ENCODE measurements around the gene HACL1. TPM values are rescaled to one million over a fixed set of nuclear protein-coding genes. Genes with fewer than 3 reads are reported as not detected.

HACL1 gene
- polyA plus RNA-seq, 4 donors: 24.5 to 138 (median 72.9) TPM

DNA sequence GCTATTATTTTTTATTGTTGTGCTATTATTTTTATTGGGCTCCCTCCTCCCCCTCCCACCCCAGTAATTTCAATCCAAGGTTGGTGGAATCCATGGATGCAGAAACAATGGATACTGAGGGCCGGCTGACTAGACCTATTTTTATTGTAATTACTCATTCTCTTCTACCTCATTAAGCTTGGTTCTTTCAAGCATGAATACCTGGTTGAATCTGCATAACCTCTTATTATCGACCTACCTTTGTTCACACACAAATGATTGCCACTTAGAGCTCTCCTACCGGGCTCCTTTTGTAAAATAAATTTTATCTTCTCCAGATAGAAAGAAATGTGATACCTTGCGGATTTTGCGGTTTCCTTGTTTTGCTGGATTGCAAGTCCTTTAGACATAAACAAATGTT is 31.8 kb upstream of the HACL1 start:
- H3K4me3 ChIP-seq (ENCODE audit: low read depth in 1 of 3, low read length in 3 of 3): no peak overlapping the region
- H3K9me3 ChIP-seq (ENCODE audit: control insufficient read depth in 2 of 2, insufficient read depth in 1 of 2, low read depth in 1 of 2, low read length in 1 of 2): no peaks in the 10 kb centered on the region
- H3K27me3 ChIP-seq (ENCODE audit: control insufficient read depth in 3 of 3, insufficient read depth in 3 of 3, low read length in 3 of 3): no peaks in the 10 kb centered on the region
- FAIRE-seq (no peak), DNase-seq (no peak)
- peaks cover 0 to 6% (median 2%) of the 10 kb centered on the region in 3 donors for H3K4me1 ChIP-seq (ENCODE audit: control insufficient read depth in 3 of 3, insufficient read depth in 2 of 3, low read depth in 1 of 3, low read length in 2 of 3)
- peaks cover 0 to 6% (median under 1%) of the 10 kb centered on the region in 3 donors for H3K36me3 ChIP-seq (ENCODE audit: control insufficient read depth in 3 of 3, insufficient read depth in 2 of 3, low read depth in 1 of 3, low read length in 3 of 3)
- H3K27ac ChIP-seq (ENCODE audit: low read depth in 1 of 3, low read length in 2 of 3): no peak overlapping the region
- WGBS, 3 donors: 86 to 89% (median 89%) methylated on average over 5 of the region's 5 CpGs

DNA sequence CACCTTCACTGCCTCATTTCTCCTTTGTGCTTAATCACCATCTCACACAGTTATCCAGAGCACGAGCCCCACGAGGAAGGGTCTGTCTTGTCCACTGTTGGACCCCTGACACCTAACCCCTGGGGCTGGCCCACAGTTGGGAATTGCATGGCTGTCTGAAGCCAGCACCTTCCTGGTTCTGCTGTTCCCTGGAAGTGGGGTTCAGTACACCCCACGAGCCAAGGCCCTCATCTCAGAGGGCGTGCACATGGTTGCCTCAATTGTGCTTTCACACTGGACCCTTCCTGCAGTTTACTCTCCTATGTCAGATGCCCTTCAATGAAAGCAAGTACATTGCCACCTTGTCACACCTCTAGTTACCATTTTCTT is 30.8 kb upstream of the HACL1 start:
- DNase-seq (no peak), FAIRE-seq (no peak)
- Histone ChIP-seq H3K27me3 (ENCODE audit: control insufficient read depth in 3 of 3, insufficient read depth in 3 of 3, low read length in 3 of 3) (no peaks in the 10 kb centered on the region), H3K4me1 (ENCODE audit: control insufficient read depth in 3 of 3, insufficient read depth in 2 of 3, low read depth in 1 of 3, low read length in 2 of 3) (peaks cover 0 to 6% (median 2%) of the 10 kb centered on the region in 3 donors), H3K36me3 (ENCODE audit: control insufficient read depth in 3 of 3, insufficient read depth in 2 of 3, low read depth in 1 of 3, low read length in 3 of 3) (peaks cover 0 to 6% (median 2%) of the 10 kb centered on the region in 3 donors), H3K9me3 (ENCODE audit: control insufficient read depth in 2 of 2, insufficient read depth in 1 of 2, low read depth in 1 of 2, low read length in 1 of 2) (no peaks in the 10 kb centered on the region), H3K27ac (ENCODE audit: low read depth in 1 of 3, low read length in 2 of 3) (no peak overlapping the region), H3K4me3 (ENCODE audit: low read depth in 1 of 3, low read length in 3 of 3) (no peak overlapping the region)
- WGBS, 3 donors: 94 to 98% (median 96%) methylated on average over 4 of the region's 4 CpGs

DNA sequence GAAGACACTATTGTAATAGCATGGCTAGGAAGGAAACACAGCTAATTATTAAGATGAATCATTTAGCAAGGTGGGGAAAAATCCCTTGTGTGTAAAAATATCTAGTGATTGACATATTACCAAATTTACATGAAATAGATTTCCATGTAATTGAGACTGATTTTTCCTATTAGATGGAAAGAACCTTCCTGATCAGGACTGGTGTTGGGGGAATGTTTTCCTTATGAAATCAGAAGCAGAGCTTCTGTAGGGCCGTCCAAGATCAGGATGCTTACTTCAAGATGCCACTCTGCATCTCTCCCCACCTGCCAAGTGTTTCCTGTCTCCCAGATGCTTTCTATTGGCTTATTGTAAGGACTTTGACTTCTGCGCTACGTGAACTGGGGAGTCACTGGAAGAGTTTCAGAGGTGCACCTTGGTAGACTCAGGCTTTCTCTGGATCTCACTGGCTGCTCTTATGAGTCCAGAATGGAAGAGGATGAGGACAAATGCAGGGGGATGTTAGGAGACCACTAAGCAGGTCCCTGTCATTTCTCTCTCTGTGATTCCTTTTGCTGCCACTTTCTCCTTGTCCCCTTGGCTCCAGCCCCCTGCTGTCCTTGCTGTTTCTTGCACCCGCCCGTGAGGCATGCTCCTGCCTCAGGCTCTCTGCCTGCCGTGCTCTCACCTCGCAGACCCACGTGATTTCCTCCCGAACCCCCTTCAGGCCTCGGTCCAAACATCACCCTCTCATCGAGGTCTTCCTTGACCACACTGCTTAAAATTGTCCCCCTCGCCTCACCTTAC is 30.2 kb upstream of the HACL1 start:
- FAIRE-seq (no peak), DNase-seq (no peak)
- peaks cover 0 to 6% (median 2%) of the 10 kb centered on the region in 3 donors for H3K4me1 ChIP-seq (ENCODE audit: control insufficient read depth in 3 of 3, insufficient read depth in 2 of 3, low read depth in 1 of 3, low read length in 2 of 3)
- H3K27me3 ChIP-seq (ENCODE audit: control insufficient read depth in 3 of 3, insufficient read depth in 3 of 3, low read length in 3 of 3): no peaks in the 10 kb centered on the region
- H3K9me3 ChIP-seq (ENCODE audit: control insufficient read depth in 2 of 2, insufficient read depth in 1 of 2, low read depth in 1 of 2, low read length in 1 of 2): no peaks in the 10 kb centered on the region
- peaks cover 0 to 4% (median 4%) of the 10 kb centered on the region in 3 donors for H3K36me3 ChIP-seq (ENCODE audit: control insufficient read depth in 3 of 3, insufficient read depth in 2 of 3, low read depth in 1 of 3, low read length in 3 of 3)
- no peak overlapping the region for H3K4me3 ChIP-seq (ENCODE audit: low read depth in 1 of 3, low read length in 3 of 3)
- 83 to 92% (median 88%) methylated on average over 12 of the region's 12 CpGs for WGBS, 3 donors
- H3K27ac ChIP-seq (ENCODE audit: low read depth in 1 of 3, low read length in 2 of 3): no peak overlapping the region

DNA sequence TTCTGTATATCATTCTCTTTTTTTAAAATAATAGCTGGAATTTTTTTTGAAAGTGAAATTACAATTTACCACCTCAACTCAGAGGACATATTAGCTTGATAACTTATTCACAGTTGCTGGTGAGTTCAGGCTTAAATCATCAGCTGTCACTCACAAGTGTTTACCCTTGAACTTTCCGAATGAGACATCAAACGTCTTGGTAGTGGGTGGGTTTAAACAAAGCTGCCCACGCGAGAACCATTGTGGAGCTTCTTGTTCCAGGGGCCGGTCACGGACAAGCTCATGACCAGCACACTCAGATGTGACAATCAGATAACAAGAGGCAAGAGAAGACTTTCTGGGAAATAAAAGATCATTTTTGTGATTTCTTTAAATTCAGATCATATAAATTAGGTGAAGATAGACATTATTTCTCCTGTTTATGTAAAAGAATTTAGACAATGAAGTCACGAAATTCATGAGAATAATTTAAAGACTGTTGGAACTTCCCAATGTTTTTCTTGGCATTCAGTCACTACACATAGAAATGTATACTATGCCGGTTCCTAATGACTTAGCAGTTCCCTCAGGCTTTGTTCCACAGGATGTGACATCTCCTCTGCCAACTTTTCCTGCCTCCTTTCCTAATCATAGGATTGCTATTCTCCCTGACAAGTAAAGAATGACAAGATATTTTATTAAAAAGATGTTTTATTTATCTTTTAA is 29.4 kb upstream of the HACL1 start:
- DNase-seq: no peak
- Histone ChIP-seq H3K9me3 (ENCODE audit: control insufficient read depth in 2 of 2, insufficient read depth in 1 of 2, low read depth in 1 of 2, low read length in 1 of 2) (peaks cover 0 to 2% of the 10 kb centered on the region in 2 donors), H3K27ac (ENCODE audit: low read depth in 1 of 3, low read length in 2 of 3) (no peak overlapping the region), H3K27me3 (ENCODE audit: control insufficient read depth in 3 of 3, insufficient read depth in 3 of 3, low read length in 3 of 3) (no peaks in the 10 kb centered on the region), H3K36me3 (ENCODE audit: control insufficient read depth in 3 of 3, insufficient read depth in 2 of 3, low read depth in 1 of 3, low read length in 3 of 3) (peaks cover 0 to 4% (median 2%) of the 10 kb centered on the region in 3 donors), H3K4me1 (ENCODE audit: control insufficient read depth in 3 of 3, insufficient read depth in 2 of 3, low read depth in 1 of 3, low read length in 2 of 3) (peaks cover 0 to 6% (median 2%) of the 10 kb centered on the region in 3 donors), H3K4me3 (ENCODE audit: low read depth in 1 of 3, low read length in 3 of 3) (no peak overlapping the region)
- FAIRE-seq: no peak
- WGBS, 3 donors: 31 to 43% (median 39%) methylated on average over 8 of the region's 8 CpGs

DNA sequence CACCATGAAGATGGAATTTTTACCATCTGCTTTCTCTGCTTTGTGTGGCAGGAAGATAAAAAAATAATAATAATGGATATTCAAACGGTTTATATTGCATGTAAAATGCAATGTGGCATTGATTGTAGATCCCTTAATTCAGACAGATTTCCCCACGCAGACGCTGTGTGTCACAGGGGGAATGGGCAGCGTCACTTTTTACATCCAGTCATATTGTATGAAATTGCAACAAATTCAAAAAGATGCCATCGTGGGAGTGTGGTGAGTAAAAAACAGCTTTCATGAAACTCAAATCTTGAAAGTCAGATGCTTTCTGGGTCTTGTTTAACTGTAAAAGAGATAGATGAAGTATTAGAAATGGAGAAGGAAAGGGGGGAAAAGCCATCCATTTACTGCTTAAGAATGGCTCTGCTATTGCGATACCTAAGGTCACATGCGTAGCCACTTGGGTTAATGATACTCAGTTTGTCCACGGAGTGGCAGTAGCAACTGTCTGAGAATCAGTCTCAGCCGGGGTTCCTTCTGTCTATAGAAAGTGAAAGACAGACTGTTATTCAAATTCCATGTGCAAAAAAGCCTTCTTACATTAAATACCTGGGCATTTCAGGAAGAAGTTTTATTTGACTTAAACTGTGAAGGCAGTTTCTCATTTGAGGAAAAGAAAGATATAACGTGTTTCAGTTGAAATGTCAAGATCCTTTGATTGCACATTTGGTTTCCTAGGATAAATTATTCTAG is 28.7 kb upstream of the HACL1 start:
- Histone ChIP-seq H3K9me3 (ENCODE audit: control insufficient read depth in 2 of 2, insufficient read depth in 1 of 2, low read depth in 1 of 2, low read length in 1 of 2) (peaks cover 0 to 3% of the 10 kb centered on the region in 2 donors), H3K4me3 (ENCODE audit: low read depth in 1 of 3, low read length in 3 of 3) (no peak overlapping the region), H3K27me3 (ENCODE audit: control insufficient read depth in 3 of 3, insufficient read depth in 3 of 3, low read length in 3 of 3) (no peaks in the 10 kb centered on the region), H3K36me3 (ENCODE audit: control insufficient read depth in 3 of 3, insufficient read depth in 2 of 3, low read depth in 1 of 3, low read length in 3 of 3) (peaks cover 0 to 4% (median 2%) of the 10 kb centered on the region in 3 donors), H3K27ac (ENCODE audit: low read depth in 1 of 3, low read length in 2 of 3) (no peak overlapping the region), H3K4me1 (ENCODE audit: control insufficient read depth in 3 of 3, insufficient read depth in 2 of 3, low read depth in 1 of 3, low read length in 2 of 3) (peaks cover 0 to 6% (median 2%) of the 10 kb centered on the region in 3 donors)
- DNase-seq (peak; percentile 84), FAIRE-seq (no peak)
- WGBS, 3 donors: 35 to 42% (median 39%) methylated on average over 10 of the region's 10 CpGs

DNA sequence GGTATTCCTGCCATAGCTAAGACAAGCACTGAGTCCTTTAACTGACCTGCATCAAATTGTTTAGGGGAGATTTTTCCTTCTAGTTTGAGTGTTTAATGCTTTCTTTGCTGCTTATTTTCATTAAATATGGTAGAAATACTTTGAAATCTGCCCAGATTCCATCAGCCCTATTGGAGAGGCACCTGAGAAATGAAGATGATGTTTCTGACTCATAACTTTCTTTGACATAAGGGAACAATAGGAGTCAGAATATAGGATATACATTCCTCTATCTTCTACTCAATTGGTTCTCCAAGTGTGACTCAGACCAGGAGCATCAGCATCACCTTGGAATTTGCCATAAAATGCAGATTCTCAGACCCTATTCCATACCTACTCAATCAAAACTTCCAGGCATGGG is 27.6 kb upstream of the HACL1 start:
- DNase-seq (no peak), FAIRE-seq (no peak)
- Histone ChIP-seq H3K27me3 (ENCODE audit: control insufficient read depth in 3 of 3, insufficient read depth in 3 of 3, low read length in 3 of 3) (no peaks in the 10 kb centered on the region), H3K9me3 (ENCODE audit: control insufficient read depth in 2 of 2, insufficient read depth in 1 of 2, low read depth in 1 of 2, low read length in 1 of 2) (peaks cover 0 to 7% of the 10 kb centered on the region in 2 donors), H3K4me1 (ENCODE audit: control insufficient read depth in 3 of 3, insufficient read depth in 2 of 3, low read depth in 1 of 3, low read length in 2 of 3) (peaks cover 0 to 6% (median 2%) of the 10 kb centered on the region in 3 donors), H3K36me3 (ENCODE audit: control insufficient read depth in 3 of 3, insufficient read depth in 2 of 3, low read depth in 1 of 3, low read length in 3 of 3) (peaks cover 0 to 4% (median 2%) of the 10 kb centered on the region in 3 donors), H3K4me3 (ENCODE audit: low read depth in 1 of 3, low read length in 3 of 3) (no peak overlapping the region), H3K27ac (ENCODE audit: low read depth in 1 of 3, low read length in 2 of 3) (no peak overlapping the region)

DNA sequence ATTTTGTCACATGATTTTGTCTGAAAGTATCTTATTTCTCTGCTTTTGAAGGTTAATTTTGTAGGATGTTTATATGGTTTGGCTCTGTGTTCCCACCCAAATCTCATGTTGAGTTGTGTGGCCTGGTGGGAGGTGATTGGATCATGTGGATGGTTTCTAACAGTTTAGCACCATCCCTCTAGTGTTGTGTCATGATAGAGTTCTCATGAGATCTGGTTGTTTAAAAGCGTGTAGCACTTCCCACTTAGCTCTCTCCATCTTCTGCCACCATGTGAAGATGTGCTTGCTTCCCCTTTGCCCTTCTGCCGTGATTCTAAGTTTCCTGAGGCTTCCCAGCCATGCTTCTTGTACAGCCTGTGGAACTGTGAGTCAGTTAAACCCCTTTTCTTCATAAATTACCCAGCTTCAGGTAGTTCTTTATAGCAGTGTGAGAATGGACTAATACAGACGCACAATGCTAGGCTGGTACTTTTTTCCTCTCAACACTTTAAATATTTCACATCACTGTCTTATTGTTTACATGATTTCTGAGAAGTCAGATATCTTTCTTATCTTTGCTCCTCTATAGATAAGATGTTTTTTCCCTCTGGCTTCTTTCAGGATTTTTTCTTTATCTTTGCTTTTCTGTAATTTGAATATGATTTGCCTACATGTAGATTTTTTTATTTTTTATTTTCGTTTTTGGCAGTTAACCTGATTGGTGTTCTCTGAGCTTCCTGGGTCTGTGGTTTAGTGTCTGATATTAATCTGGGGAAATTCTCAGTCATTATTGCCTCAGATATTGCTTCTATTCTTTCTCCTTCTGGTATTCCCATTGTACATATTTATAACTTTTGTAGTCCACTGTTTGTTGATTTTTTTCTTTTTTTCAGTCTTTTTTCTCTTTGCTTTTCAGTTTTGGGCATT is 22.4 kb upstream of the HACL1 start:
- no peak for DNase-seq
- H3K4me3 ChIP-seq (ENCODE audit: low read depth in 1 of 3, low read length in 3 of 3): no peak overlapping the region
- H3K4me1 ChIP-seq (ENCODE audit: control insufficient read depth in 3 of 3, insufficient read depth in 2 of 3, low read depth in 1 of 3, low read length in 2 of 3): peaks cover 0 to 2% (median 0%) of the 10 kb centered on the region in 3 donors
- H3K27me3 ChIP-seq (ENCODE audit: control insufficient read depth in 3 of 3, insufficient read depth in 3 of 3, low read length in 3 of 3): no peaks in the 10 kb centered on the region
- no peak overlapping the region for H3K27ac ChIP-seq (ENCODE audit: low read depth in 1 of 3, low read length in 2 of 3)
- H3K9me3 ChIP-seq (ENCODE audit: control insufficient read depth in 2 of 2, insufficient read depth in 1 of 2, low read depth in 1 of 2, low read length in 1 of 2): peaks cover 0 to 23% of the 10 kb centered on the region in 2 donors
- peaks cover 0 to 9% (median 6%) of the 10 kb centered on the region in 3 donors for H3K36me3 ChIP-seq (ENCODE audit: control insufficient read depth in 3 of 3, insufficient read depth in 2 of 3, low read depth in 1 of 3, low read length in 3 of 3)
- 76 to 81% (median 79%) methylated on average over 4 of the region's 4 CpGs for WGBS, 3 donors
- FAIRE-seq: no peak
